ENCODE results near the gene OR6T1.

DNA sequence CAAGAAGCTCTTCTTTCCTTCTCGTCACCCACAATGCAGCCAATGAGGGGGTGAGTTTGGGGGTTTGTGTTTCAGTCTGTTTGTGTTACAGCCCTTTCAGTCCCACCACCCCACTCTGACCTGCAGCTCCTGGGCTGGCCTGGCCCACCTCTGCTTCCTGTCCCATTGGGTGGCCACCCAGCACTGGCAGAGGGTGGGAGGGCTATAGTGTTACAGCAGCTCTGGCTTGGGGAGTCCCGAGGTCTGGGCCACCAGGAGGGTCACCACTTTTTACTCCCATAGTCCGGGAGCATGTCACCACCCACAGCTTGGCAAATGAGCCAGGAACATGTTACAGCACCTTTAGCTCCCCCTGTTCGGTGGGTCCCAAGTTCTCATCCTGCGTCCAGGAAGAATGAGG is 35.7 kb upstream of the OR6T1 start:
- TF ChIP-seq, protein P1, sequence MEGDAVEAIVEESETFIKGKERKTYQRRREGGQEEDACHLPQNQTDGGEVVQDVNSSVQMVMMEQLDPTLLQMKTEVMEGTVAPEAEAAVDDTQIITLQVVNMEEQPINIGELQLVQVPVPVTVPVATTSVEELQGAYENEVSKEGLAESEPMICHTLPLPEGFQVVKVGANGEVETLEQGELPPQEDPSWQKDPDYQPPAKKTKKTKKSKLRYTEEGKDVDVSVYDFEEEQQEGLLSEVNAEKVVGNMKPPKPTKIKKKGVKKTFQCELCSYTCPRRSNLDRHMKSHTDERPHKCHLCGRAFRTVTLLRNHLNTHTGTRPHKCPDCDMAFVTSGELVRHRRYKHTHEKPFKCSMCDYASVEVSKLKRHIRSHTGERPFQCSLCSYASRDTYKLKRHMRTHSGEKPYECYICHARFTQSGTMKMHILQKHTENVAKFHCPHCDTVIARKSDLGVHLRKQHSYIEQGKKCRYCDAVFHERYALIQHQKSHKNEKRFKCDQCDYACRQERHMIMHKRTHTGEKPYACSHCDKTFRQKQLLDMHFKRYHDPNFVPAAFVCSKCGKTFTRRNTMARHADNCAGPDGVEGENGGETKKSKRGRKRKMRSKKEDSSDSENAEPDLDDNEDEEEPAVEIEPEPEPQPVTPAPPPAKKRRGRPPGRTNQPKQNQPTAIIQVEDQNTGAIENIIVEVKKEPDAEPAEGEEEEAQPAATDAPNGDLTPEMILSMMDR (IDR thresholded peaks at IDR 0.05 in 2 of 3, conservative IDR thresholded peaks at IDR 0.05 in 1 of 3; ENCODE audit: insufficient read depth in 2 of 3, low read depth in 1 of 3, low read length in 3 of 3), result no peak
- TF ChIP-seq JUND (IDR thresholded peaks at IDR 0.05; ENCODE audit: borderline replicate concordance, low read depth, low read length), result no peak
- TF ChIP-seq JUND (tag; IDR thresholded peaks at IDR 0.05; ENCODE audit: borderline replicate concordance, low read depth, low read length), result no peak
- TF ChIP-seq BRCA1 (IDR thresholded peaks at IDR 0.05), result no peak
- TF ChIP-seq BRCA1 (CRISPR knock-in tag; IDR thresholded peaks at IDR 0.05), result no peak
- TF ChIP-seq EP300 (IDR thresholded peaks at IDR 0.05; ENCODE audit: low read length), result no peak
- no peak for TF ChIP-seq ARHGAP35 (IDR thresholded peaks at IDR 0.05; ENCODE audit: partially characterized antibody)
- no peak for TF ChIP-seq ETV1 (tag; conservative IDR thresholded peaks at IDR 0.05; ENCODE audit: low read depth)
- TF ChIP-seq GABPB1 (CRISPR knock-in tag; IDR thresholded peaks at IDR 0.05), result no peak
- TF ChIP-seq TRIM28 (IDR thresholded peaks at IDR 0.05), result no peak
- no peak for TF ChIP-seq SMC3 (conservative IDR thresholded peaks at IDR 0.05; ENCODE audit: insufficient read depth, low read depth, low read length)
- no peak for TF ChIP-seq POLR2AphosphoS5 (IDR thresholded peaks at IDR 0.05; ENCODE audit: control insufficient read depth, insufficient read depth, low read depth, low read length)
- no peak for TF ChIP-seq ZNF561 (CRISPR knock-in tag; conservative IDR thresholded peaks at IDR 0.05)
- no peak for TF ChIP-seq ELF4 (CRISPR knock-in tag; IDR thresholded peaks at IDR 0.05)
- TF ChIP-seq, protein P2, sequence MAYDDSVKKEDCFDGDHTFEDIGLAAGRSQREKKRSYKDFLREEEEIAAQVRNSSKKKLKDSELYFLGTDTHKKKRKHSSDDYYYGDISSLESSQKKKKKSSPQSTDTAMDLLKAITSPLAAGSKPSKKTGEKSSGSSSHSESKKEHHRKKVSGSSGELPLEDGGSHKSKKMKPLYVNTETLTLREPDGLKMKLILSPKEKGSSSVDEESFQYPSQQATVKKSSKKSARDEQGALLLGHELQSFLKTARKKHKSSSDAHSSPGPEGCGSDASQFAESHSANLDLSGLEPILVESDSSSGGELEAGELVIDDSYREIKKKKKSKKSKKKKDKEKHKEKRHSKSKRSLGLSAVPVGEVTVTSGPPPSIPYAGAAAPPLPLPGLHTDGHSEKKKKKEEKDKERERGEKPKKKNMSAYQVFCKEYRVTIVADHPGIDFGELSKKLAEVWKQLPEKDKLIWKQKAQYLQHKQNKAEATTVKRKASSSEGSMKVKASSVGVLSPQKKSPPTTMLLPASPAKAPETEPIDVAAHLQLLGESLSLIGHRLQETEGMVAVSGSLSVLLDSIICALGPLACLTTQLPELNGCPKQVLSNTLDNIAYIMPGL (CRISPR knock-in tag; IDR thresholded peaks at IDR 0.05), result no peak
- no peak for TF ChIP-seq TBL1XR1 (IDR thresholded peaks at IDR 0.05; ENCODE audit: low read length in 2 of 2)

Measured in K562 (cell line).